GM19455 (cell line): ENCODE data around the gene UPP2.

Source experiments
- ATAC-seq: cut with Tn5 transposase; IDR thresholded peaks from one replicate; pipeline ENCODE4 v1.9.1; 2021; ENCODE audit not compliant: unreplicated experiment

The UPP2 gene

DNA sequence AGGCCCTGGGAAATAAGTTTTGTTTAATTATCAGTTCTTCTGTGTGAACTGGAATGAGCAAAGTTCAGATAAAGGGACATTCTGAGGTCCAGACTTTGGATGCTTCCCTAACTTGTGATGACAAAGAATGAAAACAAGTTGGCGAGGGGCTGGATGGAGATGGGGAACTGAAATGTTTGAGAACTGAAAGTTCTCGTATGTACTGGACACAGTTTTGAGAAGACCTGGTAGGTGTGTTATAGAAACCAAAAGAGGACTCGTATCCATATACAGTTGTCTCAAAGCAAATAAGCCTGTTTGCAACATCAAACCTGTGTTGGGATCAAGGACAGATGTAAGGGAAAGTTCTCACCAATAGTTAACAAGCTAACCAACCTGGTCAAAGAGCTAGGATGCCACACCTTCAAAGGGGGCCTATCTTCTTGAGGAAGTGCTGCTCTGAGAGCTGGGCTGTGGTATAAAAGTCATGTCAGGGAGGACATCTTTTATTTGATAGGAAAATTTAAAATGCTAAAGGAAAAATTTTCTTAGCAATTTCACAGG is at the start of gene UPP2:
UPP2 (plus strand) TSS at position 493 of the 543 bp plus-strand sequence. CDS start 188 bp downstream, outside the sequence.
- no peak for ATAC-seq

DNA sequence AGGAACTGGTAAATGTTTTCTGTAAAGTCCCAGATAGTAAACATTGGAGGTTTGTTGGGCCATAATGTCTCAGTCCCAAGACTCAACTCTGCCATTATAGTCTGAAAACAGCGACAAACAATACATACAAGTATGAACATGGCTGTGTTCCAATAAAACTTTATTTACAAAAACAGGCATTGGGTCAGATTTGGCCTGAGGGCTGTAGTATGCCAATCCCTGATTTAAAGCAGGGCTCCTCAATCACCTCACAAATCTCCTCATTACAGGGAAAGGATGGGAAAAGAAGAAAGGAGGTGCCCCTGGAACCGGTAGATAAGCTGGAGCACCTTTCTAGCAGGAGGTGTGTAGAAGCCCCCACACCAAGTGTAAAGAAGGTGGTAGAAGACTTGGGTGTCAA is 48.9 kb upstream of the UPP2 start:
- ATAC-seq: no peak

DNA sequence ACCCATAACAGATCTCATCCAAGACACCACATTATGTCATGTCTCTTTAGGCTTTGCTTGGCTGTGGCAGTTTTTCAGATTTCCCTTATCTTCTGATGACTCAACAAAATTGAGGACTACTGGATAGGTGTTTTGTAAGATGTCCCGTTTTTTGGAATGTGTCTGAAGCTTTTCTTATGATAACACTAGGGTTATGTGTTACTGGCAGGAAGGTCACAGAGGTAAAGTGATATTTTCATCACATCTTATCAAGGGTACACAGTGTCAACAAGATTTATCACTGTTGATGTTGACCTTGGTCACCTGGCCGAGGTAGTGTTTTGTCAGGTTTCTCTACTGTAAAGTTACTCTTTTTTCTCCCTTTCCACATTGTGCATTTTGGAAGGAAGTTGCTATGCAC is 44.8 kb upstream of the UPP2 start:
- ATAC-seq: no peak

DNA sequence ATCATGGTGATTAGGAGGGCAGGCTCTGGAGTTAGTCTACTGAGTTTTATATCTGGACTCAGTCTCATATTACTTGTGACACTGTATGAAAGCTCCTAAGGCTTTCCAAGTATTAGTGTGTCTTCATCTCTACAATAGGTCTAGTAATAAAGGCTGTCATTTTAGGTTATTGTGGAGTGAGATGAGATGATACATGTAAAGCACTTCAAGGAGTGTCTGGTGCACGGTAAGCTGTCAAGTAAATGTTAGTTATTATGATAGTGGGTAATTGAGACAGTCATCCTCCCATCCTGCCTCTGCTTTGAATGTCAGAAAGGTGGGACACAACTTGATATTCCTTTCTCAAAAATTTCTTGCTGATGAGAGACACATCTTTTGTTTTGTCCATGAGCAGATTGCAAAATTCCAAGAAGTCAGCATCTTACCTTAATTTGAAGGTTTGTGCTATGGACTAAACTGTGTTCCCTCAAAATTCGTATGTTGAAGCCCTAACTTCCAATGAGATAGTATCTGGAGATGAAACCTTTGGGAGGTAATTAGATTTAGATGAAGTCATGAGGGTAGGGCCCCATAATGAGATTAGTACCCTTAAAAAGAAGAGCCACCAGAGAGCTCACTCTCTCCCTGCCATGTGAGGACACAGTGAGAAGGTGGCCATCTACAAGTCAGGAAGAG is 41.4 kb upstream of the UPP2 start:
- no peak for ATAC-seq

DNA sequence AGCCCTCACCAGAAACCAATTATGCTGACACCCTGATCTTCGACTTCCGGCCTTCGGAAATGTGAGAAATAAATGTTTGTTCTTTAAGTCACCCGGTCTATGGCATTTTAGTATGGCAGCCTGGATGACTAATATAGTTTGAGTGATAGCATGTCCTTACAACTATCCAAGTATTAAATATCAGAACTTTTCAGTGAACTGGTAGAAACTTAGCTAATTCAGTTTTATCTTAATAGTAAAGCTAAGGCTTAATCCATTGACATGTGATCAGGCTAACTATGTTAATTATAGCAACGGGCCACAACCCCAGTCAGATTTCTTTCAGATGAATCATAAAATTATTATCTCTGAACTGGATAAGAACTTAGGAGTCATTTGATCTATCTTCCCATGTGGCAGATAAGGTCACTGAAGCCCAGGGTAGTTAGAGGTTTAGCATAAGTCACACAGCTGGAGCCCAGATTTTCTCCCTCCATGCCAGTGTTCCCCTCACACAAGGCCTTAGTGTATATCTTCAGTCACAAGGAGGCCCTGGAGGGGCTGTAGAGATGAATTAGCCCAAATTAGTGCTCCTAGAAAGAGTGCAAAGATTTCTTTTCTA is 40.7 kb upstream of the UPP2 start:
- ATAC-seq: no peak

DNA sequence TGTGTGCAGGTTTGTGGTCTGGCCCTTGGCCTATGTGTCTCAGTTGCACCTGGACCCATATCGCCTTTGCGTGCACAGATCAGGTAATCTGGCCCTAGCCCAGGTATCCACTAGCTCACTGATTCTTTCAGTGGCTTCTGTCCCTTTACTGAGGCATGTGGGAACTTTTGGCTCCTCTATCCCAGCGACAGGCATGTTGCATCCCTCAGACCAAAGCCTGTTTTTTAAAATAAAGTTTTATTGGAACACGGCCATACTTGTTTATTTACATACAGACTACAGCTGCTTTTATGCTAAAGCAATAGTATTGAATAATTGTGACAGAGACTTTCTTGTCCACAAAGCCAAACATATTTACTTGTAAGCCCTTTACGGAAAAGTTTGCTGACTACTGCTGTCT is 39.9 kb upstream of the UPP2 start:
- ATAC-seq: no peak

DNA sequence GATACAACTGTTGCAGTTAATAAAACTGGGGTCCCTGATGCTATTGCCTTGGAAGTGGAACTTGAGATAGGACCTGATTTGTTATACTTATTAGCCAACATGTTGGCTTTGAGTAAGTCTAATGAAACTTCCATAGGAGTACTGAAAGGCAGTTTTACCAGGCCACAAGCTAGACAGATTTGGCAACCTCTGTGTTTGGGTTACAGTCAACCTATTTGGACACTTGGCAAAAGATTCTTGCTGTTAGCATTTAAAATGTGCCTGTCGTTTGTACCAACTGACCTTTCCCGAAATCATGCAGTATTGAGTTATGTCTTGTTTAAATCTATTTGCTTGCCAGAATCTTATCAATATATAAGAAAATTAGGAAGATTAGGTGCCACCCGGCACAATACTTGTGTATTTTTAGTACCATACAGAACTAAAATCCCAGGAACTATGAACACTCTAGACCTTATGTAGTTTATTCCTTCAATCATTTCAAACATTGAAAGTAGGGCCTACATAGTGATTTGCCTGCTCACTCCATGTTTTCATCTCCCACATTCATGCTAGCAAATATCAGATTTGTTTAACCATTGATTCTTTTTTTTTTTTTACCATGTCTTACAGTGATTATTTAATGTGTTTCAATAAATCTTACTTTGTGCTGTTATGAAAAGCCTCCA is 35.5 kb upstream of the UPP2 start:
- ATAC-seq: no peak

DNA sequence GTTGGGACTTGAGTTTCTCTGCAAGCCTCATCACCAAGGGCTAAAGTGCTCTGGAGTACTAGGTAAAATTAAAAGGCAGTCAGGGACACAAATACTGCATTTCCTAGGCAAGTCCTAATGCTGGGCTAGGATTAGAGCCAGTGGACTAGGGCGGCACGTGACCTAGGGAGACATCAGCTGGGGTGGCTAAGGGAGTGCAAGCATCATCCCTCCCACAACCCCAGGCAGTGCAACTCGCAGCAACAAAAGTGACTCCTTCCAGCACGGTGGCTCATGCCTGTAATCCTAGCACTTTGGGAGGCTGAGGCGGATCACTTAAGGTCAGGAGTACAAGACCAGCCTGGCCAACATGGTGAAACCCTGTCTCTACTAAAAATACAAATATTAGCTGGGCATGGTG is 30.7 kb upstream of the UPP2 start:
- no peak for ATAC-seq

DNA sequence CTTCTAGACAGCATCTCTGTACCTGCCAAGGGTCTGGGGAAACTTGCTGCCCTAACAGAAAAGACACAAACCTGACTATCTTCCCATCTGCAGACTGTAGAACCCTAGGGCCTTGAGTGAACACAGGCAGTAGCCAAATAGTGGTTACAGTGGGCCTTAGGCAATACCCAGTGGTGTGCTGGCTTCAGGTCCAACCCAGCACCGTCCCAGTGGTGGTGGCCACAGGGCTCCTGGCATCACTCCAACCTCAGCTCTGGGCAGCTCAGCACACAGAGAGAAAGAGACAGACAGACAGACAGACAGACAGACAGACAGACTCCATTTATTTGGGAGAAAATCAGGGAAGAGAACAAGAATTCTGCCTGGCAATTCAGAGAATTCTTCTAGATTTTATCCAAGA is 29.3 kb upstream of the UPP2 start:
- no peak for ATAC-seq

DNA sequence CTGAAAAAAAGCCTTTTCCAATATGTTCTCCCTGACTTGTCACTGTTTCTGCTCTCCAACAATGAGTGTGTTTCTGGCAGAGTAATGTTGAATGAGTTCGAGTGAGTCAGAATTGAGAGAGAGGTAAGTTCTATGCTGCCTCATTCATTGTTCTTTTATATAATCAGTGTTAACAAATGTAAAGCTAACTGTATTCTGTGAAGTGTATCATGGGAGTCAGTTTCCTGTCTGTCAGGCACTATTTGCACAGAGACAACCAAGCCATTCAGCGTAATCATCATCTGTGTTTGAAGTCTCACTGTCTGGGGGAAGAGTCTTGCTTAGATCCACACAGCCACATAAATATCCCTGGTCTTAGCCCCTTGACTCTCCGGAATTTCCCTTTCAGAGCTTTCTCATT is 22.0 kb upstream of the UPP2 start:
- ATAC-seq: no peak

DNA sequence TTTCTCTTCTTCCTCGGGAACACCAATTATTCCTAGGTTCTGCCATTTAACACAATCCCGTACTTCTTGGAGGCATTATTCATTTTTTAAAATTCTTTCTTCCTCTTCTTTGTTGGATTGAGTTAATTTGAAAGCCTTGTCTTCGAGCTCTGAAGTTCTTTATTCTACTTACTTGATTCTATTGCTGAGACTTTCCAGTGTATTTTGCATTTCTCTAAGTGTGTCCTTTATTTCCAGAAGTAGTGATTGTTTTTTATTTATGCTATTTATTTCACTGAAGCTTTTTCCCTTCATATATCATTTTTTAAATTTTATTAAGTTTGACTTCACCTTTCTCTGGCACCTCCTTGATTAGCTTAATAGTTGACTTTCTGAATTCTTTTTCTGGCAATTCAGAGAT is 13.6 kb upstream of the UPP2 start:
- no peak for ATAC-seq

DNA sequence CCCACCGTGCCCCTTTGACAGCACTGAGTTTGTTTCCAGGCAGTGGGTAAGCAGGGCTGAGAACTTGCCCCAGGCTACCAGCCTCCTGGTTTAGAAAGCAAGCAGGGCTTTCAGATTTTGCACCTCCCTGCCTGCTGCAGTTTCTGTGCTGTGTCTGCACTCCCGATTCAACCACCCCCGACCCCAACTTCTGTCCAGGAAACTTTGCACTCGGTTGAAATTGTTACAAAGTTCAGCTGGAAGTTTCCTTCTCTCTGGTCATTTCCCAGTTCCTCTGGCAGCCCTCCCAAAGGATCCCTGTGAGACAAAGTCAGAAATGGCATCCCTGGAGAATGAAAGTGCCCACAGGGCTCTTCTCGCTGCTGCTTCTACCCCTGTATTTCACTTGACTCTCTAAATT is 12.4 kb upstream of the UPP2 start:
- no peak for ATAC-seq

DNA sequence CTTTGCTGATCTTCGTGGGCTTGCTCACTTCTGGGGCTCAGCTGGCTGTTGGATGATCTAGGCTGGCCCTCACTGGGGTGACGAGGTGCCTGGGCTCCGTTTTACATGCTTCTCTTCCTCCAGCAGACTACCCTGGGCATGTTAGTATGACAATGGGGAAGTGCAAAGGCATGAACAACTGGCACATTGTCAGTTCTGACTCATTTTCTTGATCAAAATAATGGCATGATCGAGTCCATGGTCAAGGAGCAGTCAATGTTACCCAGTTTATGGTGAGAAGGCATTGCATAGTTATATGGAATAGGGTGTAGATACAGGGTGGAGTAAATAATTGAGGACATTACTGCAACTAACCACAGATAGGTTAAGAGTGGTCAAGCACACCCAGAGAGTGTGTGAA is 10.0 kb upstream of the UPP2 start:
- ATAC-seq: no peak

DNA sequence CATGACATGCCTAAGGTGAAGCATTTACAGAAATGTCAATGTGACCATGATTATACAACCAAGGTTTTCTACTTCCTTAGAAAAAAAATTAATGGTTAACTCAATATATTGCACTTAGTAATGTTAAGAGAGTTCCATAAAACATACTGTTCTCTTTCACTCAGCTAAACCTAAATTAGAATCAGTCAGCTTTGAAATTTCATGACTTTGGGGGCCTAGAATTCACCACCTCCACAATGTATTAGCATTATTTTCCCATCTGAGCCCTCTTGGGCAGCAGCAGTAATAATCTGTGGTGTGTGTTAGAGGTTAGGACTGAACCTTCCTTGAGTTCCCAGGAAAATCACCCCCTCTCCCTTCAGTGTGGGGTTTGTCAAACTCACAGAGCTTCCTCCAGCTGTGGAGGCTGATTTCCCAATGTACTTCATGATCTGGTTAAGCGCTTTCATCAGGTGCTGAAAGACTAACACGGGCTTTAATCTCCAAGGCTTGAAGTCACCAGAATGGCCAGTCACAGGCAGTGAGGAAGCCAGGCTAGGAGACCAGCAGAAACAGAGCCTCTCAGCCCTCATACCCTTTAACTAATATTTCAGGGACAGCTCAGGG is 7.1 kb upstream of the UPP2 start:
- no peak for ATAC-seq

DNA sequence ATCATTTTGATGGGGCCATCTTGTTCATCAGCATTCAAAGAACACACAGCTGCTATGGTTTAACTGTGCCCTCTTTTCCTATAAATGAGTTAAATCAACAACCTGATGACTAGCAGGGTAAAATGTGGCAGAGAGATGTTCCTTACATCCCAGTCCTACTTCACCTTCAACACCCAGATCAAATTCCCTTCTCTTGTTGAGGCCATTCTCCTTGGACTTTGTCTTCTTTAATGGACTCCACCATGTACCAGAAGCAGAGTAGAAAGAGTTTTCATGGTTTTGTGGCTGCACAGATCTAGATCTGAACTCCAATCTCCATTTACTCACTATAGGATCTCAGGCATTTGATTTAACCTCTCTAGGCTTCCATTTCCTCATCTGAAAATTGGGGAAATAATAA is 6.4 kb upstream of the UPP2 start:
- ATAC-seq: no peak

DNA sequence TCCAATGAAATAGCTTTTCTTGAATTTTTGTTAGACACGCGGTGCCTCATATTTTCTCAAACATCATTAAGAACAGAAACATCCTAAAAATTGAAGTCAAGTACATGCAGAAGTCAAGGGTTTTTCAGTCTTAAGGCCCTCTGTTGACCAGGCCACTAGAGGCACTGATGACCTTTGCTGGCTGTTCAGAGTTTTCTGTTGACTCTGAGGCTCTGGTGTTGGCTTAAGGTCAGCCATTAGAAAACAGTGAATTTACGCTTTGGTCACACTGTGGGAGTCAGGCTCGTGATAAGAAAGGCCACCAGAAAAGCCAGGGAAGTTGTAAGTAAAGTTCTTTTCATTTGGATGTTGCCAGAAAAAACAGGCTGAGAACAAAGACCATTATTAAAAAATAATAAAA is 5.8 kb upstream of the UPP2 start:
- no peak for ATAC-seq

DNA sequence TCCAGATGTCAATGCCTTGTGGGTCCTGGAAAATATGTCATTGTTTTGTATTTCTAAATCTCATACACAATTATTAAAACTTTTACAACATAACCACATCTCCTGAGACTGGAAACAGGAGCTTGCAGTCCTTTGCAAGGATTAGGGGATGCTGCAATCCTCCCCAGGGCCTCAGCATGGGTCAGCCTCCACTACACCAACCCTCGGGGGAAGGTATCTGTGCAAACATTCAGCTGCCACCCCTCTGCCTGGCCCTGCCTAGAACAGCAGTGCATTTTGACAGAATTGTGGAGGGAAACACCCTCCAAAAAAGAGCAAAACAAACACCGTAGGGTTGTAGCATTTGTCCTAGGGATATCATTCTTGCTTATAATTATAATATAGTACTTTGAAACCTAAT is 4.2 kb upstream of the UPP2 start:
- no peak for ATAC-seq

DNA sequence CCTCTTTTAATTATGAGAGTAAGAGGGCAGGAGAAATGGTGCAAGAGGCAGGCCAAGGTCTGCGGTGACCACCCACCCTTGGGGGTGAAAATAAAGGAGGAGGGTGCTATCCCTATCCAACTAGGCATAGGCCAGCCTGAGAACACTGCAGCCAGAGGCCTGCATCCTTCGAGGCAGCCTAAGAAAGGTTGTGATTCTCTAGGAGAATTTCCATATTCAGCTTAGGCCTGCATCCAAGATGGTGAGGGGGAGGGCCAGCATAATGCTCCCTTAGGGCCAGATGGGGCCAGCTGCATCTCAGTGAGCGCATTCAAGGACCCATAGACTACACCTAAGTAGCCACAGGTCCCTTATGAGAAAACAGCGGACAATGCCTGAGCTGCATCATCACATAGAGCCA is 3.5 kb upstream of the UPP2 start:
- ATAC-seq: no peak

DNA sequence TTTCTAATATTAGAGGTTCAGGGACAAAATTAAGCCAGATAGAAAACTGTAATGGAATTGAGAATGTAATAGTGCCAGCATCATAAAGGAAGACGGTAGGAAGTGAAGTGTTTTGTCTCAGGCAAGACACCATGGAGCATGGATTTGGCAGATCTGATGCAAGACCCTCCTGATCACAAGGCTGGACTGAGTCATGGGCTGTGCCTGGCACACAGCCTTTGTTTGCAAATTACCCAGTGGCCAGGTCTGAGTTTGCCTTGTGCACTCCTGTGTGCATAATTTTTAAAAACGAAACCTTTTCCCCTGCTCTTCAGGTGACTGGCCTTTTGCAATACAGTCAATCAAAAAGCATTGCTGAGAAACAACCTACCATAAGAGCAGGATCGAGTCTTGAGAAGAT is 2.0 kb upstream of the UPP2 start:
- ATAC-seq: no peak

DNA sequence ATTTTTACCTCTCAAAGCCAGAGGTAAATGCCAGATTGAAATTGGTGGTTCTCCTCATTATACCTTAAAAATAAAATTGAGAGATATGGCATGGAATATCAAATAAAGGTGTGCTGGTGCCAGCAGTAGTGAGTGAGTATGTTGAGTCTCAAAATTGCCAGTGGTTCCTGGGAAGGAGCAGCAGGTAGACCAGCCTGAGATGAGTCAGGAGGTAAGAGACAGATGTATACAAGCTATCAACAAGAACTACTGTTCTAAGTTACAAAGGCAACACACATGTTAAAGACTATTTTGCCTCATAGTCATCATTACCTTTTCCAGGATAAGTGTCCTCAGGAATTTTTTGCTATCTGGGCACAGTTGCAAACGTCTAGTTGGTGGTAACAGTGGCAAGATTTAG is 1.3 kb upstream of the UPP2 start:
- no peak for ATAC-seq

DNA sequence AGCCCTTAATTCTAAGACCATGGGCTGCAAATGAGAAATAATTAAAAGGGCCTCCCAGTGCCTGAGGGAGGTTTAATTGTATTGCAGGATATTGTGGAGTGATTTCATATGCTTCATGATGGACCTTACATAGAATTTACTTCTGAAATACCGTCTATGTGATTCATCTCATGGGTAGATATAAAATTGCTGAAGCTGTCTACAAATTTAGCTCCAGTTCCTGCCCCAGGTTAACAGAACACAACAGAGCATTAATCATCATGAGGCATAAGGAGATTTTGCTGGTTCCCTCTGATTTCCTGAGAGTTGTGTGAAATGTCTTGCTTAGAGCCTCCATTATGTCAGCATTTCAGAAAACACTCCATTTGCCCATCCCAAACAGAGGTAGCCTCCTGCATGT is 770 bp downstream of the UPP2 start:
- no peak for ATAC-seq

DNA sequence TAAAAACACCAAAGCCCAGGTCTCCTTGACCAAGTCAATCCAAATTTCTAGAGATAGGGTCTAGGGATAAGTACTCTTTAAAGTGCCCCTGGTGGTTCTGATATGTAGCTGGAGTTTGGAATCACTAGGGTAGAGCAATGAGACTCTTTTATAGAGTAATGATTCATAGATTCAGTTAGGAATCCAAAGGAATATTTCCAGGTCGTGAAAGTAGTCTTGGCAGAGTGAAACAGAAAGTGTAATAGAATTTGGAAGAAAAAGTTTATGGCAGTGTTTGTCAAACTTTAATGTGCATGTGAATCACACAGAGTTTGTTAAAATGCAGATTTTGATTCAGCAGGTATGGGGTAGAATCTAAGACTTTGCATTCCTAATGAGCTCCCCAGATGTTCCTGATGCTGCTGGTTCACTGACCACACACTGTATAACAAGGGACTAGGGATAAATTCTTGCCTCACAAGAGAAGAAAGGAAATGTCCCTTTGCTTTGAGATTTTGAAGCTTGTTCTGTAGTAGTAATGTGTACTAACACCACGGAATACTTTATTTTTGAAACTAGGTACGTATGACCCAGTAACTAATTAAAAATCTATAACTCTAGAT is 1.8 kb downstream of the UPP2 start:
- no peak for ATAC-seq
